Endothelial cell of umbilical vein (primary cell): ENCODE measurements around the gene FOXL3.

Experiments used
- EZH2 ChIP-seq: IDR thresholded peaks from 2 replicates; pipeline ENCODE4 v1.6.1; 2012; ENCODE audit warnings: borderline replicate concordance, low read depth, mild to moderate bottlenecking, moderate library complexity, low read length, inconsistent platforms; ENCODE audit not compliant: severe bottlenecking
- FOS ChIP-seq: IDR thresholded peaks from 2 replicates; pipeline ENCODE4 v1.6.1; 2011; ENCODE audit warnings: mild to moderate bottlenecking, low read length, moderate library complexity, borderline replicate concordance; ENCODE audit not compliant: insufficient read depth
- TF ChIP-seq, protein P1 (sequence below), 2 donors: IDR thresholded peaks; 1 replicate in 1 of 2; 2 replicates in 1 of 2; pipeline ENCODE4 v1.5.1; 2011; ENCODE audit warnings: low read length in 2 of 2, mild to moderate bottlenecking in 2 of 2, moderate library complexity in 2 of 2, control low read depth in 1 of 2, inconsistent platforms in 1 of 2, low read depth in 1 of 2; ENCODE audit not compliant: insufficient read depth in 1 of 2; ENCODE audit errors: extremely low read depth in 1 of 2

- TF ChIP-seq, protein P1, sequence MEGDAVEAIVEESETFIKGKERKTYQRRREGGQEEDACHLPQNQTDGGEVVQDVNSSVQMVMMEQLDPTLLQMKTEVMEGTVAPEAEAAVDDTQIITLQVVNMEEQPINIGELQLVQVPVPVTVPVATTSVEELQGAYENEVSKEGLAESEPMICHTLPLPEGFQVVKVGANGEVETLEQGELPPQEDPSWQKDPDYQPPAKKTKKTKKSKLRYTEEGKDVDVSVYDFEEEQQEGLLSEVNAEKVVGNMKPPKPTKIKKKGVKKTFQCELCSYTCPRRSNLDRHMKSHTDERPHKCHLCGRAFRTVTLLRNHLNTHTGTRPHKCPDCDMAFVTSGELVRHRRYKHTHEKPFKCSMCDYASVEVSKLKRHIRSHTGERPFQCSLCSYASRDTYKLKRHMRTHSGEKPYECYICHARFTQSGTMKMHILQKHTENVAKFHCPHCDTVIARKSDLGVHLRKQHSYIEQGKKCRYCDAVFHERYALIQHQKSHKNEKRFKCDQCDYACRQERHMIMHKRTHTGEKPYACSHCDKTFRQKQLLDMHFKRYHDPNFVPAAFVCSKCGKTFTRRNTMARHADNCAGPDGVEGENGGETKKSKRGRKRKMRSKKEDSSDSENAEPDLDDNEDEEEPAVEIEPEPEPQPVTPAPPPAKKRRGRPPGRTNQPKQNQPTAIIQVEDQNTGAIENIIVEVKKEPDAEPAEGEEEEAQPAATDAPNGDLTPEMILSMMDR (IDR thresholded peaks at IDR 0.05; ENCODE audit: extremely low read depth in 1 of 2, insufficient read depth in 1 of 2, low read depth in 1 of 2, low read length in 2 of 2), result no peak
- TF ChIP-seq FOS (no peak), EZH2 (no peak)
Measured at GRCh38 chr7:251005-251404, 39.0 kb upstream of the FOXL3 start.
